ENCODE data around the gene PPP2R5C. TPM values are rescaled to one million over a fixed set of nuclear protein-coding genes. Genes with fewer than 3 reads are reported as not detected.
A peak's percentile ranks its signal among the peaks of the same experiment; 100 is the strongest.

The PPP2R5C gene
- total and polyA plus RNA-seq, 9 of the 15 experiments (the other 6 are each of a cell fraction or from before 2014, with no cell fraction given) = 284 to 617 (median 395) TPM

DNA sequence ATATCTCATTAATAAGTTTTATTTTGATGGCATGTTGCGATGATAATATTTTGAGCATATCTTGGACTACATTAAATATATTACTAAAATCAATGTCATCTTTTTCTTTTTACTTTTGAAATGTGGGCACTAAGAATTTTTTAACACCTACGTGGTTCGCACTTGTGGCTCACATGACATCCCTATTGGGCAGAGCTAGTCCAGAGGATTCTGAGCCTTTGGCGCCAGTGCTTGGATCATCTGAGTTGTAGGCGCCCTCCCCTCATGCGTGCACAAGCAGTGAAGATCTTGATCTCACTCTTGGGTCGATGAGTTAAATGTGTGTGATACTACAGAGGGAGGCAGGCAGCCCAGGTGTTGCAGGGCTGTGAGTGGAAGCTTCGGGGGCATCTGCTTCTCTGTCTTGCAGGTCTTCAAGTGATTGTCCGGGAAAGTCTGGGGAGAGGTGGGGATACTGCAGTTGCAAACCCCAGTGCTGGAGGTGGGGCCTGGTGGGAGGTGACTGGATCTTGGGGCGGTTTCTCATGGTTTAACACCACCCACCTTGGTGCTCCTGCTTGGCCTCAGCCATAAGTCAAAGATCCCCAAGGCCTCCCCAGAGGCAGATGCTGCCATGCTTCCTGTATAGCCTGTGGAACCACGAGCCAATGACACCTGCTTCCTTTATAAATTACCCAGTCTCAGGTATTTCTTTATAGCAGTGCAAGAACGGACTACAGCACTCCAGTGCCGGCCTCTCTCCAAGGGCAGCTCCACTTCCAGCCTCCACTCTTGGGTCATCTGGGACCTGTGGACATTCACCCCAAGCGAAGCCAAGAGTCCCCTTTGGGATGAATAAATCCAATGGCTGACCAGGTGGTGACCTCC, 46.1 kb upstream of the PPP2R5C start (continued):
- TF ChIP-seq POU5F1 (IDR thresholded peaks at IDR 0.05; ENCODE audit: borderline replicate concordance, low read depth, low read length, partially characterized antibody) (no peak), ZKSCAN1 (IDR thresholded peaks at IDR 0.05; ENCODE audit: low read depth, low read length) (no peak), ELF4 (CRISPR knock-in tag; IDR thresholded peaks at IDR 0.05) (no peak), BACH1 (tag; IDR thresholded peaks at IDR 0.05) (no peak), THRAP3 (IDR thresholded peaks at IDR 0.05; ENCODE audit: borderline replicate concordance) (peak; percentile 63; the same call in 1 of the 2 replicates), ZNF124 (CRISPR knock-in tag; IDR thresholded peaks at IDR 0.05) (no peak), SIRT6 (IDR thresholded peaks at IDR 0.05; ENCODE audit: low read depth, low read length) (no peak)
- TF ChIP-seq, protein P1, sequence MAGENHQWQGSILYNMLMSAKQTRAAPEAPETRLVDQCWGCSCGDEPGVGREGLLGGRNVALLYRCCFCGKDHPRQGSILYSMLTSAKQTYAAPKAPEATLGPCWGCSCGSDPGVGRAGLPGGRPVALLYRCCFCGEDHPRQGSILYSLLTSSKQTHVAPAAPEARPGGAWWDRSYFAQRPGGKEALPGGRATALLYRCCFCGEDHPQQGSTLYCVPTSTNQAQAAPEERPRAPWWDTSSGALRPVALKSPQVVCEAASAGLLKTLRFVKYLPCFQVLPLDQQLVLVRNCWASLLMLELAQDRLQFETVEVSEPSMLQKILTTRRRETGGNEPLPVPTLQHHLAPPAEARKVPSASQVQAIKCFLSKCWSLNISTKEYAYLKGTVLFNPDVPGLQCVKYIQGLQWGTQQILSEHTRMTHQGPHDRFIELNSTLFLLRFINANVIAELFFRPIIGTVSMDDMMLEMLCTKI (IDR thresholded peaks at IDR 0.05; ENCODE audit: partially characterized antibody) = no peak
- TF ChIP-seq, protein P2, sequence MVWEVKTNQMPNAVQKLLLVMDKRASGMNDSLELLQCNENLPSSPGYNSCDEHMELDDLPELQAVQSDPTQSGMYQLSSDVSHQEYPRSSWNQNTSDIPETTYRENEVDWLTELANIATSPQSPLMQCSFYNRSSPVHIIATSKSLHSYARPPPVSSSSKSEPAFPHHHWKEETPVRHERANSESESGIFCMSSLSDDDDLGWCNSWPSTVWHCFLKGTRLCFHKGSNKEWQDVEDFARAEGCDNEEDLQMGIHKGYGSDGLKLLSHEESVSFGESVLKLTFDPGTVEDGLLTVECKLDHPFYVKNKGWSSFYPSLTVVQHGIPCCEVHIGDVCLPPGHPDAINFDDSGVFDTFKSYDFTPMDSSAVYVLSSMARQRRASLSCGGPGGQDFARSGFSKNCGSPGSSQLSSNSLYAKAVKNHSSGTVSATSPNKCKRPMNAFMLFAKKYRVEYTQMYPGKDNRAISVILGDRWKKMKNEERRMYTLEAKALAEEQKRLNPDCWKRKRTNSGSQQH (CRISPR knock-in tag; IDR thresholded peaks at IDR 0.05) = no peak
- TF ChIP-seq, protein P3, sequence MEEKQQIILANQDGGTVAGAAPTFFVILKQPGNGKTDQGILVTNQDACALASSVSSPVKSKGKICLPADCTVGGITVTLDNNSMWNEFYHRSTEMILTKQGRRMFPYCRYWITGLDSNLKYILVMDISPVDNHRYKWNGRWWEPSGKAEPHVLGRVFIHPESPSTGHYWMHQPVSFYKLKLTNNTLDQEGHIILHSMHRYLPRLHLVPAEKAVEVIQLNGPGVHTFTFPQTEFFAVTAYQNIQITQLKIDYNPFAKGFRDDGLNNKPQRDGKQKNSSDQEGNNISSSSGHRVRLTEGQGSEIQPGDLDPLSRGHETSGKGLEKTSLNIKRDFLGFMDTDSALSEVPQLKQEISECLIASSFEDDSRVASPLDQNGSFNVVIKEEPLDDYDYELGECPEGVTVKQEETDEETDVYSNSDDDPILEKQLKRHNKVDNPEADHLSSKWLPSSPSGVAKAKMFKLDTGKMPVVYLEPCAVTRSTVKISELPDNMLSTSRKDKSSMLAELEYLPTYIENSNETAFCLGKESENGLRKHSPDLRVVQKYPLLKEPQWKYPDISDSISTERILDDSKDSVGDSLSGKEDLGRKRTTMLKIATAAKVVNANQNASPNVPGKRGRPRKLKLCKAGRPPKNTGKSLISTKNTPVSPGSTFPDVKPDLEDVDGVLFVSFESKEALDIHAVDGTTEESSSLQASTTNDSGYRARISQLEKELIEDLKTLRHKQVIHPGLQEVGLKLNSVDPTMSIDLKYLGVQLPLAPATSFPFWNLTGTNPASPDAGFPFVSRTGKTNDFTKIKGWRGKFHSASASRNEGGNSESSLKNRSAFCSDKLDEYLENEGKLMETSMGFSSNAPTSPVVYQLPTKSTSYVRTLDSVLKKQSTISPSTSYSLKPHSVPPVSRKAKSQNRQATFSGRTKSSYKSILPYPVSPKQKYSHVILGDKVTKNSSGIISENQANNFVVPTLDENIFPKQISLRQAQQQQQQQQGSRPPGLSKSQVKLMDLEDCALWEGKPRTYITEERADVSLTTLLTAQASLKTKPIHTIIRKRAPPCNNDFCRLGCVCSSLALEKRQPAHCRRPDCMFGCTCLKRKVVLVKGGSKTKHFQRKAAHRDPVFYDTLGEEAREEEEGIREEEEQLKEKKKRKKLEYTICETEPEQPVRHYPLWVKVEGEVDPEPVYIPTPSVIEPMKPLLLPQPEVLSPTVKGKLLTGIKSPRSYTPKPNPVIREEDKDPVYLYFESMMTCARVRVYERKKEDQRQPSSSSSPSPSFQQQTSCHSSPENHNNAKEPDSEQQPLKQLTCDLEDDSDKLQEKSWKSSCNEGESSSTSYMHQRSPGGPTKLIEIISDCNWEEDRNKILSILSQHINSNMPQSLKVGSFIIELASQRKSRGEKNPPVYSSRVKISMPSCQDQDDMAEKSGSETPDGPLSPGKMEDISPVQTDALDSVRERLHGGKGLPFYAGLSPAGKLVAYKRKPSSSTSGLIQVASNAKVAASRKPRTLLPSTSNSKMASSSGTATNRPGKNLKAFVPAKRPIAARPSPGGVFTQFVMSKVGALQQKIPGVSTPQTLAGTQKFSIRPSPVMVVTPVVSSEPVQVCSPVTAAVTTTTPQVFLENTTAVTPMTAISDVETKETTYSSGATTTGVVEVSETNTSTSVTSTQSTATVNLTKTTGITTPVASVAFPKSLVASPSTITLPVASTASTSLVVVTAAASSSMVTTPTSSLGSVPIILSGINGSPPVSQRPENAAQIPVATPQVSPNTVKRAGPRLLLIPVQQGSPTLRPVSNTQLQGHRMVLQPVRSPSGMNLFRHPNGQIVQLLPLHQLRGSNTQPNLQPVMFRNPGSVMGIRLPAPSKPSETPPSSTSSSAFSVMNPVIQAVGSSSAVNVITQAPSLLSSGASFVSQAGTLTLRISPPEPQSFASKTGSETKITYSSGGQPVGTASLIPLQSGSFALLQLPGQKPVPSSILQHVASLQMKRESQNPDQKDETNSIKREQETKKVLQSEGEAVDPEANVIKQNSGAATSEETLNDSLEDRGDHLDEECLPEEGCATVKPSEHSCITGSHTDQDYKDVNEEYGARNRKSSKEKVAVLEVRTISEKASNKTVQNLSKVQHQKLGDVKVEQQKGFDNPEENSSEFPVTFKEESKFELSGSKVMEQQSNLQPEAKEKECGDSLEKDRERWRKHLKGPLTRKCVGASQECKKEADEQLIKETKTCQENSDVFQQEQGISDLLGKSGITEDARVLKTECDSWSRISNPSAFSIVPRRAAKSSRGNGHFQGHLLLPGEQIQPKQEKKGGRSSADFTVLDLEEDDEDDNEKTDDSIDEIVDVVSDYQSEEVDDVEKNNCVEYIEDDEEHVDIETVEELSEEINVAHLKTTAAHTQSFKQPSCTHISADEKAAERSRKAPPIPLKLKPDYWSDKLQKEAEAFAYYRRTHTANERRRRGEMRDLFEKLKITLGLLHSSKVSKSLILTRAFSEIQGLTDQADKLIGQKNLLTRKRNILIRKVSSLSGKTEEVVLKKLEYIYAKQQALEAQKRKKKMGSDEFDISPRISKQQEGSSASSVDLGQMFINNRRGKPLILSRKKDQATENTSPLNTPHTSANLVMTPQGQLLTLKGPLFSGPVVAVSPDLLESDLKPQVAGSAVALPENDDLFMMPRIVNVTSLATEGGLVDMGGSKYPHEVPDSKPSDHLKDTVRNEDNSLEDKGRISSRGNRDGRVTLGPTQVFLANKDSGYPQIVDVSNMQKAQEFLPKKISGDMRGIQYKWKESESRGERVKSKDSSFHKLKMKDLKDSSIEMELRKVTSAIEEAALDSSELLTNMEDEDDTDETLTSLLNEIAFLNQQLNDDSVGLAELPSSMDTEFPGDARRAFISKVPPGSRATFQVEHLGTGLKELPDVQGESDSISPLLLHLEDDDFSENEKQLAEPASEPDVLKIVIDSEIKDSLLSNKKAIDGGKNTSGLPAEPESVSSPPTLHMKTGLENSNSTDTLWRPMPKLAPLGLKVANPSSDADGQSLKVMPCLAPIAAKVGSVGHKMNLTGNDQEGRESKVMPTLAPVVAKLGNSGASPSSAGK (IDR thresholded peaks at IDR 0.05) = peak; percentile 73
